VCaP (cell line): Measurements from ENCODE around the gene SULT2B1.

Source experiments
- H3K27ac ChIP-seq: fragments of 450-650 bp; 2 replicates; pipeline ENCODE4 v1.5.1; 2017
- TF ChIP-seq, protein P1 (sequence below): fragments of 450-650 bp; conservative IDR thresholded peaks from 2 replicates; pipeline ENCODE4 v1.5.1; 2017; ENCODE audit warnings: mild to moderate bottlenecking, moderate library complexity

SULT2B1 gene

DNA sequence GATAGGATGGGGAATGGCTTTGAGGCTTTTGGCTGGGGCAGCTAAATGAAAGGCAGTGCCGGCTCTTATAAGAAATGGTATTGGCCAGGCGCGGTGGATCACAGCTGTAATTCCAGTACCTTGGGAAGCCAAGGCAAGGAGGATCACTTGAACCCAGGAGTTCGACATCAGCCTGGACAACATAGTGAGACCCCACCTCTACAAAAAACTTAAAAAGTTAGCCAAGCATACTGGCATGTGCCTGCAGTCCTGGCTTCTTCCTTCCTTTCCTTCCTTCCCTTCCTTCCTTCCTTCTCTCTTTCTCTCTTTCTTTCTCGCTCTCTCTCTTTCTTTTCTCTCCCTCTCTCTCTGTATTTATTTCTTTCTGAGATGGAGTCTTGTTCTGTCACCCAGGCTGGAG lies 90.9 kb downstream of the SULT2B1 start:
- H3K27ac ChIP-seq, result peak overlapping the region; percentile 45; the same call in 1 of the 2 replicates
- TF ChIP-seq, protein P1, sequence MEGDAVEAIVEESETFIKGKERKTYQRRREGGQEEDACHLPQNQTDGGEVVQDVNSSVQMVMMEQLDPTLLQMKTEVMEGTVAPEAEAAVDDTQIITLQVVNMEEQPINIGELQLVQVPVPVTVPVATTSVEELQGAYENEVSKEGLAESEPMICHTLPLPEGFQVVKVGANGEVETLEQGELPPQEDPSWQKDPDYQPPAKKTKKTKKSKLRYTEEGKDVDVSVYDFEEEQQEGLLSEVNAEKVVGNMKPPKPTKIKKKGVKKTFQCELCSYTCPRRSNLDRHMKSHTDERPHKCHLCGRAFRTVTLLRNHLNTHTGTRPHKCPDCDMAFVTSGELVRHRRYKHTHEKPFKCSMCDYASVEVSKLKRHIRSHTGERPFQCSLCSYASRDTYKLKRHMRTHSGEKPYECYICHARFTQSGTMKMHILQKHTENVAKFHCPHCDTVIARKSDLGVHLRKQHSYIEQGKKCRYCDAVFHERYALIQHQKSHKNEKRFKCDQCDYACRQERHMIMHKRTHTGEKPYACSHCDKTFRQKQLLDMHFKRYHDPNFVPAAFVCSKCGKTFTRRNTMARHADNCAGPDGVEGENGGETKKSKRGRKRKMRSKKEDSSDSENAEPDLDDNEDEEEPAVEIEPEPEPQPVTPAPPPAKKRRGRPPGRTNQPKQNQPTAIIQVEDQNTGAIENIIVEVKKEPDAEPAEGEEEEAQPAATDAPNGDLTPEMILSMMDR, result no peak

DNA sequence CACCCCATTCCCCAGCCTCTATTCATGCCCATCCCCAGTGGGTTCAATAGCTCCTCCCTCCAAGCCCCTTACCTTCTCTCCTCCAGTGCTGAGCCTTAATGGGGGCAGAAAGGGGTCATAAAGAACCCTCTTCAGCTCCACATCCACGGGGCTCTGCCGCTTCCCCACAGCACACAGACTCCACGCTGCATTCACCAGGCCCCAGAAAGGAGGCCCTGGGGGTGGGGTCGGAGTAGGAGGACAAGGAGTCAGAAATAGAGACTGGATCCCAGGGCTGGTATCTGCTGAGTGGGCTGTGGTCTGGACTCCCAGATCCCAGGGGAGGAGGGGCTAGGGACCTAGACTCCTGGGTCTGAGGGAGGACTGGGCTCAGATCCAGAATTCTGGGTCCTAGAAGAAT lies 92.4 kb downstream of the SULT2B1 start:
- TF ChIP-seq, protein P1, result no peak
- H3K27ac ChIP-seq, result no peak overlapping the region

GRCh38 chr19:48644839-48645619 lies 93.1 kb downstream of the SULT2B1 start:
- peak overlapping the region; percentile 86 for H3K27ac ChIP-seq
- TF ChIP-seq, protein P1, result no peak

GRCh38 chr19:48645620-48646000 lies 93.6 kb downstream of the SULT2B1 start:
- H3K27ac ChIP-seq, result peak overlapping the region; percentile 86
- TF ChIP-seq, protein P1, result no peak

GRCh38 chr19:48646001-48646721 lies 94.2 kb downstream of the SULT2B1 start, which contains the start of gene CA11:
TSS of gene CA11 (minus strand) at chr19:48646187. CDS start at chr19:48645632, 555 bp downstream.
- peak within 1 kb of the TSS; percentile 86 for H3K27ac ChIP-seq
- TF ChIP-seq, protein P1, result peak; percentile 94

- TF ChIP-seq, protein P1, result no peak
- peak overlapping the region; percentile 86 for H3K27ac ChIP-seq
Measured at GRCh38 chr19:48646722-48647216, 94.8 kb downstream of the SULT2B1 start.

GRCh38 chr19:48648134-48648533 lies 96.2 kb downstream of the SULT2B1 start:
- TF ChIP-seq, protein P1, result no peak
- no peak overlapping the region for H3K27ac ChIP-seq
